ENCODE results near the gene LY86.

Gene LY86

GRCh38 chr6:6588064-6588923 lies at the start of gene LY86:
Gene LY86 (plus strand): TSS chr6:6588720. CDS start chr6:6588735, 15 bp downstream.
- DNase-seq: no peak

DNA sequence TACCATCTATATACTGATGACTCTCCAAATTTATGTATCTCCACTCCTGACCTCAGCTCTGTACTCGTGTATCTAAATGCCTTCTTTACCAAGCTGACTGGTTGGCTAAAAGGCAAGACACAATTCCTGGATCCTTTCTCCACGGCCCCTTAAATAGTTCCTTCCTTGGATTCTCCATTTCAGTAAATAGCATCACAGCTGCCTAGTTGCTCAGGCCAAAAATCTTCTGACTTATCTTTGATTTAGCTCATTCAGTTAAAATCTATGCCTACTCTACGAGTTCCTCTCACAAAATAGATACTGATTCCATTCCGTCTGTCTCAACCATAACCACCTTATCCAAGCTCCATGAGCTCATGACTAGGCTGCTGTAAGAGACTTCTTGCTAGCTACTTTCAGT lies 49.5 kb upstream of the LY86 start:
- DNase-seq: no peak

DNA sequence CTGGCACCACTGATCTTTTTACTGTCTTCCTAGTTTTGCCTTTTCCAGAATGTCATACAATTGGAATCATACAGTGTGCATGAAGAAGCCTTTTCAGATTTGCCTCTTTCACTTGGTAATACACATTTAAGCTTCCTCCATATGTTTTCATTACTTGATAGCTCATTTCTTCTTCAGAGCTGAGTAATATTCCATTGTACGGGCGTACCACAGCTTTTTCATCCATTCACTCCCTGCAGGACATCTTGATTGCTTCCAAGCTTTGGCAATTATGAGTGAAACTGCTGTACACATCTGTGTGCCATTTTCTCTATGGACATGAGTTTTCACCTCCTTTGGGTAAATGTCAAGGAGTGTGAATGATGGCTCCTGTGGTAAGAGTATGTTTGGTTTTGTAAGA lies 46.2 kb upstream of the LY86 start:
- no peak for DNase-seq

DNA sequence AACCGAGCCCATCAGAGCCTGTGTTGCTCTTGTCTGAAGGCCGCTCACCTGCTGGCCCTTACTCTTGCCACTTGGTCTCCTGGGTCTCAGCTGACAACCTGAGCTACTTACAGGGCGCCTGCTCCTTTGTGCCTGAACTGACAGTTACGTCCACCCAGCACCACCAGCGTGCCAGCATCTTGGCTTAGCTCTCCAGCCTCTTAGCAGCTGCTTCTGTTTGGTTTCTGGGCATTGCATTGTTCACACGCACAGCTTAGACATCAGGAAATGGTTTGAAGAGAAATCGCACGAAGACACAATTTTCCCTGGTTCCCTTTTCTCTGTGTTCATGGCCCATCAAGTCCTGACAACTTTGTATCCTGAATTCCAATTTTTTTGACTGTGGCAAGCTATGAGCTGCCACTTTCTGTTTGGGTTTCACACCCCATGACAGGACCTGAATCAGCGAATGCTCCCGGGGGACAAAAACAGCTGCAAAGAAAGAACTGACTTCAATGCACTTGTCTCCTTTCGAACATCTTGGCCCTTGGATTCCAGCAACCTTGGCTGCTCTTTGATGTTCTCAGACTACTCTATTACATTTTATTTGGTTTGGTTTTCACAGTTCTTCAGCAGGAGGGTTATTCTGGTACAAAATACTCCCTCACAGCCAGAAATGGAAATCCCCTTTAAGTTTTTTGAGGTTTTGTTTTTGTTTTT lies 45.2 kb upstream of the LY86 start:
- DNase-seq: no peak

DNA sequence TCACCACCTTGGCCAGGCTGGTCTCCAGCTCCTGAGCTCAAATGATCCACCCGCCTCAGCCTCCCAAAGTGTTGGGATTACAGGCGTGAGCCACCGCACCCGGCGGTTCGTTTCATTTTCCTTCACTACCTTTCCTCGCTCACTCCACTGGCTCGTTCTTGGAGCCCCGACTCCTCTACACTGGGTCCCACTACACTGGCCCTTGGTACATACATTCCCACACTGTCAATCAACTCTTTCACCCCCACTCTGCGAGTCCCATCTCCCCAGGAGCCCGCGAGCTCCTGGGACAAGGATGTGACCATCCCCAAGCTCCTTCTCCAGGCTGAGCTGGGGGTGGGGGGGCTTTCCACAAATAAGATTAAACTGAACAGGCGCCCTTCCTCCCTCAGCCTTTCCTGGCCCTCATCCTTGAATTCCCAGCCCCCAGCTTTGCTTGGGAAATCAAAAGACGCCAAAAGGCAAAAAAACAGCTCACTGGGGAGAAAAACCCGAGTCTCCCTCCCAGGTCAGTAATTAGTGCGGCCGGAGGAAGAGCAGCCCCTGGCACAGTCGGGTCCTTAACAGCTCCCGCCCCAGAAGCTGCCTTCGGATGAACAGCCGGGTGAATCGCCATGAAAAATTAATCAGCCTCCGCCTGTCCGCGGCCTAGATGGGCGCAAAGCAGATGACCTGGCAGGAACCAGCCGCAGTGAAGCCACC lies 42.8 kb upstream of the LY86 start:
- no peak for DNase-seq

GRCh38 chr6:6546318-6547109 lies 42.0 kb upstream of the LY86 start:
- DNase-seq: no peak

DNA sequence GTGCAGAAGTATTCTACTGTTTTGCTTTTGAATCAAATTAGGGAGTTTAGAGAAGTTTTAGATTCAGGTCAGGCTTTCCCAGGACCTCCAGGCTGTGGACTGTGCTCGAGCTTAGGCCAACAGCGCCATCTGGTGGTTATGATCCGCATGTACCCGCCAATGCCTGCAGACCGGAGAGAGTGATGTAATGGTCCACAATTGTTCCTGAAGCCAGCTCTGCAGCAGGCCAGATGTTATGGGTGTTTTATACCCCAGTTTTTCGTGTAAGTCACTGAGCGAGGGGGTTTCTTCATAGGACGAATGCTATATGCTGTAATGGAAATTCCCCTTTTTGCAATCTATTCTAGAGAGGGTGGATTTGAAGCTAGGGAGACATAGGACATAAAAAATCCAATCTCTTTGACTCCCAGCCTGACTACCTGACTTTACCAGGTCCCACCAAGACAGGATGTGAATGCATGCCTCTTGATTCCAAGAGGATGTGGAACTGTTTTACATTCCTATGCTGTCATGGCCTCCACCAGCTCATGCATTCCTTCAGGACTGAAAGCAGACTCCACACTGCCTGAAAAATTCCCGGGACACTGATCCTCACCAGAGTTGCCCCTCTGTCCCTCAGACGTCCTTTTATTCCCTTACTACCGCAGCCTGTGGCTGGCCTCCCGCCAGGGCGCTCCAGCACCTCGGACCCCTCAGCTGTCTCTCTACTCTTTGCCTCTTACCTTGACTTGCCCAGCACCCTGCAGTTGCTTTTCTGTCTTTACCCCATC lies 41.2 kb upstream of the LY86 start:
- peak; percentile 72 for DNase-seq

DNA sequence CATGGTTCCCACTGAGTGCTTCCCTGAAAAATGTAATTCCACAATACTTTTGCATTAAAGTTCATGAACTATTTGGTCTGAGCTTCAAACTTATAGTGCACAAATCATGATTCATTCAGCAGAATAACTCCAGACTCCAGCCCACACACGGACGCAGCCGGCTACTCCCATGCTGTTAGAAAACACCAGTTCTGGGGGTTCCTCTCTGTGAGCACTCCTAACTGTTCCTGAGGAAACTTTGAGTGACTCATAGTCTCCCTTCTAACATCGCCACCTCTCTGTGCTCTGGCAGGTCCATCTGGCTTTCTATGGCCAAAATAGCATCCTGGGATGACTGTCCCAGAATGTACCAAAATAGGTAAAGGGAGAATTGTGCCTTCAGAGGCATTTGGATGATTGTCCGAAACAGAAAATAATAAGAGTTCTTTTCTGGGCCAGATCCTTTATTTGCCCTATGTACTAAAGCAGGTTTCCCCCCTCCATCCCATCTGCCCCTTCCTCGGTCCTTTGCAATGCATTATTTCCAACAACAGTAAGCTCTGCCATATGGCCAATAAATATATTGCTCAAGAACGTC lies 32.3 kb upstream of the LY86 start:
- no peak for DNase-seq

GRCh38 chr6:6556738-6557503 lies 31.6 kb upstream of the LY86 start:
- peak; percentile 6 for DNase-seq

DNA sequence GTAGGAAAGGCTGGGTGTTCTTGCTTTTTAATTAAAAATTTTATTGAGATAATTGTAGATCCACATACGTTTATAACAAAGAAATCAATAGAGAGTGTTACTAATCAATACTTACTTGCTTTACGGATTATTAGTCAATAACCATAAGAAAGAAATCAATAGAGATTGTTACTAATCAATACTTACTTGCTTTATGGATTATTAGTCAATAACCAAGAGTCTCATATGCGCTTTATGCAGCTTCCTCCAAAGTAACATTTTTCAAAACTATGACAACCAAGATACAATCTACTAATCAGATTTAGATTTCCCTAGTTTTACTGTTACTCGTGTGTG lies 31.0 kb upstream of the LY86 start:
- no peak for DNase-seq

GRCh38 chr6:6557886-6558285 lies 30.6 kb upstream of the LY86 start:
- no peak for DNase-seq

GRCh38 chr6:6559994-6560570 lies 28.4 kb upstream of the LY86 start:
- DNase-seq: no peak

GRCh38 chr6:6560909-6561308 lies 27.6 kb upstream of the LY86 start:
- DNase-seq: no peak

DNA sequence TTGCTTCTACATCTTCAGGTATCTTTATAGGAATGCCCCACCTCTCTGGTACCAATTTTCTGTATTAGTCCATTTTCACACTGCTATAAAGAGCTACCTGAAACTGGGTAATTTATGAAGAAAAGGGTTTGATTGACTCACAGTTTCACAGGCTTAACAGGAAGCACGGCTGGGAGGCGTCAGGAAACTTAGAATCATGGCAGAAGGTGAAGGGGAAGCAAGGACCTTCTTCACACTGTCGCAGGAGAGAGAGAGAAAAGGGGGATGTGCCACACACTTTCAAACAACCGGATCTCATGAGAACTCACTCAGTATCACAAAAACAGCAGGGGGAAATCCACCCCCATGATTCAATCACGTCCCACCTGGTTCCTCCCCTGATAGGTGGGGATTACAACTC lies 24.4 kb upstream of the LY86 start:
- DNase-seq: no peak

DNA sequence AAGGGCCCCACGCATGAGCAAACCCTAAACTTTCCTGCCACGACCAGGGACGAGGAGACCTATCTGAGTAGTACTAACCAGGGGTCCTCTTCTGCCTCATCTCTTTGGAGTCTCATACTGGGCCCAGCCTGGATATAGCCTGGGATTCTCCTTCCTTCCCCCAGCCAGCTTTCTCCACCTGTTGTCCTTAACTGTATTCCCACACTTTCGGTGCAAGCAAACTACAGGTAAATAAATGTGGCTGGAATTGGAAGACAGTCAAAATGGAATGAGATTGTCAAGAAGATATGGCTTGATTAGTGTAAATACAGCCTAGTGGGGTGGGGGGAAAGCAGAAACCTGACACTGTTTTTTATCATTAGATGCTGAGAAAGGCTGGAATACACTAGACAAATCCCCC lies 23.5 kb upstream of the LY86 start:
- DNase-seq: no peak

DNA sequence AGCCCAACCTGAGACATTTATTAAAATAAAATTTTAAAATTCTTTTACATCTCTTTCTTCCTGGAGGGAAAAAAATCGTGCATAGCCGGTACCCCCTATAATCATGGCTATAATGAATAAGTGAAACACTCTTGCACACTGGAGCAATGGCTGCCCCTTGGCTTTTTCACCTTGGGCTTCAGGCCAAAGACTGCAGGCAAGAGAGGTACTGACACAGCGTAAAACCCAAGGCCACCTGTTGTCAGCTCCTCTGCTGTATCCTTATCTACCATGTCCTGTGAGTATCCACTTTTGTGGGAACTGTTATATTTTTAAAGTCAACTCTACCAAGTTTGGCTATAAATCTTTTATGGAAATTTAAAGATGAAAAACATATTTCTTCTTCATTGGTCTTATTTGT lies 23.0 kb upstream of the LY86 start:
- DNase-seq: no peak

GRCh38 chr6:6566766-6567165 lies 21.8 kb upstream of the LY86 start:
- DNase-seq: no peak

GRCh38 chr6:6569096-6569810 lies 19.3 kb upstream of the LY86 start:
- no peak for DNase-seq

GRCh38 chr6:6569811-6570164 lies 18.7 kb upstream of the LY86 start:
- DNase-seq: no peak

Measured in stimulated activated naive CD4-positive, alpha-beta T cell treated with Interleukin-2 at 50 U/mL for 16 hours (primary cell).